Stimulated activated CD8-positive, alpha-beta memory T cell treated with anti-CD3 and anti-CD28 coated beads, Interleukin-7, amount 100 ng/mL, for 48 hours (primary cell): ENCODE results near the gene HDAC7.

Experiments
- DNase-seq, 2 donors: peaks; one replicate each; pipeline ENCODE4 v3.0.0-alpha.2; 2020; ENCODE audit warnings: low read depth in 1 of 2; ENCODE audit errors: extremely low read depth in 1 of 2

Gene HDAC7

GRCh38 chr12:47833591-47834012 is 13.9 kb upstream of the HDAC7 start:
- no peak for DNase-seq

- peak in 1 of 2 donors; percentile 85 for DNase-seq
Observed at GRCh38 chr12:47832263-47832933, 12.7 kb upstream of the HDAC7 start.

GRCh38 chr12:47829584-47829983 is 9.9 kb upstream of the HDAC7 start:
- no peak for DNase-seq

GRCh38 chr12:47828976-47829482 is 9.3 kb upstream of the HDAC7 start:
- DNase-seq, result no peak

GRCh38 chr12:47828008-47828975 is 8.6 kb upstream of the HDAC7 start:
- DNase-seq, result no peak

GRCh38 chr12:47825173-47825639 is 5.5 kb upstream of the HDAC7 start:
- DNase-seq, result no peak

- DNase-seq, result no peak
Observed at GRCh38 chr12:47824635-47825034, 4.9 kb upstream of the HDAC7 start.

GRCh38 chr12:47824198-47824597 is 4.5 kb upstream of the HDAC7 start:
- DNase-seq, result no peak

- DNase-seq, result no peak
Observed at GRCh38 chr12:47823422-47824086, 3.9 kb upstream of the HDAC7 start.

GRCh38 chr12:47822863-47823262 is 3.2 kb upstream of the HDAC7 start:
- no peak for DNase-seq

- no peak for DNase-seq
Observed at GRCh38 chr12:47822401-47822800, 2.7 kb upstream of the HDAC7 start.

GRCh38 chr12:47821346-47821706 is 1.6 kb upstream of the HDAC7 start:
- DNase-seq, result no peak

- DNase-seq, result no peak
Observed at GRCh38 chr12:47820631-47821345, 1.1 kb upstream of the HDAC7 start.

- DNase-seq, result no peak
Observed at GRCh38 chr12:47819138-47819895, 386 bp downstream of the HDAC7 start.

- no peak for DNase-seq
Observed at GRCh38 chr12:47818467-47819137, 1.1 kb downstream of the HDAC7 start.

- no peak for DNase-seq
Observed at GRCh38 chr12:47818007-47818376, 1.7 kb downstream of the HDAC7 start.

GRCh38 chr12:47817272-47818006 is 2.3 kb downstream of the HDAC7 start:
- DNase-seq, result no peak

GRCh38 chr12:47816403-47817271 is 3.1 kb downstream of the HDAC7 start:
- no peak for DNase-seq
